HL-60 (cell line): ENCODE data around the gene CBR3.
"Not testable (repeated sequence)": the region's sequence is repeated elsewhere in the genome, so short reads cannot be mapped to it uniquely, and the experiment has no call there.

Source experiments
- DNase-seq, 2 experiments: peaks; one replicate each; pipeline ENCODE4 v3.0.0-alpha.2; 2010 to 2020; ENCODE audit warnings: low read depth in 1 of 2, low spot score in 1 of 2
- H3K27ac ChIP-seq: fragments of 250-450 bp; sonication (Bioruptor Pico); replicated peaks from 2 replicates; pipeline ENCODE4 v1.5.1; 2020; ENCODE audit warnings: mild to moderate bottlenecking, moderate library complexity
- H3K27me3 ChIP-seq: fragments of 250-450 bp; sonication (Bioruptor Pico); 2 replicates; pipeline ENCODE4 v1.5.1; 2021; ENCODE audit warnings: mild to moderate bottlenecking, moderate library complexity; ENCODE audit not compliant: insufficient read depth, poor library complexity, severe bottlenecking
- H3K4me3 ChIP-seq: replicated peaks from 2 replicates; pipeline ENCODE4 v1.5.1; 2011; ENCODE audit warnings: mild to moderate bottlenecking, control low read depth, low read length; ENCODE audit not compliant: insufficient read depth
- CTCF ChIP-seq: IDR thresholded peaks from one replicate; pipeline ENCODE4 v1.5.1; 2011; ENCODE audit warnings: low read length, control low read depth, inconsistent platforms; ENCODE audit not compliant: insufficient read depth
- GABPA ChIP-seq: IDR thresholded peaks from 2 replicates; pipeline ENCODE4 v1.6.1; 2012; ENCODE audit warnings: low read depth
- POLR2AphosphoS5 ChIP-seq: IDR thresholded peaks from 2 replicates; pipeline ENCODE4 v1.6.1; 2012; ENCODE audit warnings: low read depth
- REST ChIP-seq: IDR thresholded peaks from 2 replicates; pipeline ENCODE4 v1.6.1; 2012; ENCODE audit warnings: low read depth; ENCODE audit not compliant: insufficient replicate concordance
- SPI1 ChIP-seq: IDR thresholded peaks from 2 replicates; pipeline ENCODE4 v1.6.1; 2012; ENCODE audit warnings: low read depth, mild to moderate bottlenecking, borderline replicate concordance

The CBR3 gene

GRCh38 chr21:36126621-36127110, 8.2 kb upstream of the CBR3 start:
- DNase-seq = no peak
- Histone ChIP-seq H3K27ac (no peak overlapping the region), H3K27me3 (no peaks in the 10 kb centered on the region), H3K4me3 (no peak overlapping the region)
- TF ChIP-seq REST (no peak), GABPA (no peak), CTCF (no peak), POLR2AphosphoS5 (no peak), SPI1 (no peak)

- Histone ChIP-seq H3K27me3 (no peaks in the 10 kb centered on the region), H3K4me3 (no peak overlapping the region), H3K27ac (no peak overlapping the region)
- no peak for TF ChIP-seq POLR2AphosphoS5
- DNase-seq = no peak
Observed at GRCh38 chr21:36127250-36127904, 7.5 kb upstream of the CBR3 start.

GRCh38 chr21:36127977-36128376, 6.9 kb upstream of the CBR3 start:
- Histone ChIP-seq H3K27ac (no peak overlapping the region), H3K27me3 (no peaks in the 10 kb centered on the region), H3K4me3 (no peak overlapping the region)
- TF ChIP-seq CTCF = no peak
- TF ChIP-seq REST = no peak
- no peak for TF ChIP-seq GABPA
- no peak for TF ChIP-seq SPI1
- no peak for TF ChIP-seq POLR2AphosphoS5
- DNase-seq = no peak

GRCh38 chr21:36129219-36129618, 5.7 kb upstream of the CBR3 start:
- Histone ChIP-seq H3K27ac (no peak overlapping the region), H3K4me3 (no peak overlapping the region), H3K27me3 (no peaks in the 10 kb centered on the region)
- DNase-seq = no peak
- TF ChIP-seq SPI1 (no peak), CTCF (no peak), GABPA (no peak), REST (no peak), POLR2AphosphoS5 (no peak)

- DNase-seq, H3K27me3 ChIP-seq, H3K27ac ChIP-seq: not testable (repeated sequence)
- H3K4me3 ChIP-seq = peak overlapping the region; percentile 32; the same call in 1 of the 2 replicates
Observed at GRCh38 chr21:36130414-36130762, 4.5 kb upstream of the CBR3 start.

- H3K4me3 ChIP-seq, DNase-seq, H3K27ac ChIP-seq, H3K27me3 ChIP-seq: not testable (repeated sequence)
Observed at GRCh38 chr21:36130839-36131238, 4.0 kb upstream of the CBR3 start.
